Measurements from ENCODE around the gene UIMC1. TPM values are rescaled to one million over a fixed set of nuclear protein-coding genes. Genes with fewer than 3 reads are reported as not detected.

The UIMC1 gene
- polyA plus RNA-seq, 1 of the 3 experiments (the other 2 are of a cell fraction) = 19.9 TPM

- TF ChIP-seq NRF1 (IDR thresholded peaks at IDR 0.05; ENCODE audit: low read depth, low read length) = no peak
- TF ChIP-seq ELF1 (IDR thresholded peaks at IDR 0.05) = no peak
- no peak for TF ChIP-seq RAD21 (IDR thresholded peaks at IDR 0.05; ENCODE audit: low read length)
- no peak for TF ChIP-seq MEF2A (IDR thresholded peaks at IDR 0.05; ENCODE audit: borderline replicate concordance, low read depth)
- no peak for TF ChIP-seq FOXJ3 (CRISPR knock-in tag; IDR thresholded peaks at IDR 0.05)
- TF ChIP-seq USF1 (IDR thresholded peaks at IDR 0.05; ENCODE audit: borderline replicate concordance, low read depth) = no peak
Measured at GRCh38 chr5:176875783-176876505, 130.6 kb downstream of the UIMC1 start (continued).

- H3K4me3 ChIP-seq (ENCODE audit: low read depth in 2 of 2, low read length in 1 of 2) = no peak overlapping the region
- no peak overlapping the region for H3K9ac ChIP-seq
- 63% methylated on average over 15 of the region's 17 CpGs for WGBS (ENCODE audit: low lambda C conversion rate)
- no peaks in the 10 kb centered on the region for H3K27me3 ChIP-seq (ENCODE audit: insufficient read depth)
- no peaks in the 10 kb centered on the region for H3F3A ChIP-seq (replicated peaks; ENCODE audit: insufficient read depth)
- H3K4me1 ChIP-seq (ENCODE audit: control insufficient read depth in 1 of 2, insufficient read depth in 2 of 2, low read depth in 1 of 2, low read length in 1 of 2) = peaks cover 0 to 19% of the 10 kb centered on the region in 2 experiments; a peak in 1 of 4 replicates
- no peak for TF ChIP-seq GATA2 (CRISPR knock-in tag; IDR thresholded peaks at IDR 0.05)
- TF ChIP-seq ZBTB33 (IDR thresholded peaks at IDR 0.05; ENCODE audit: borderline replicate concordance, low read depth) = no peak
- TF ChIP-seq TCF12 (IDR thresholded peaks at IDR 0.05) = no peak
- no peak for TF ChIP-seq RFX5 (IDR thresholded peaks at IDR 0.05; ENCODE audit: low read length)
- no peak for TF ChIP-seq SIN3A (IDR thresholded peaks at IDR 0.05; ENCODE audit: borderline replicate concordance, low read depth, low read length)
- TF ChIP-seq NRF1 (IDR thresholded peaks at IDR 0.05; ENCODE audit: low read depth, low read length) = no peak
- no peak for TF ChIP-seq FOXJ3 (CRISPR knock-in tag; IDR thresholded peaks at IDR 0.05)
- no peak for TF ChIP-seq USF1 (IDR thresholded peaks at IDR 0.05; ENCODE audit: borderline replicate concordance, low read depth)
- no peak for TF ChIP-seq CTCF (IDR thresholded peaks at IDR 0.05)
- TF ChIP-seq TAF1 (IDR thresholded peaks at IDR 0.05; ENCODE audit: borderline replicate concordance, low read depth, low read length) = no peak
- TF ChIP-seq MXI1 (IDR thresholded peaks at IDR 0.05; ENCODE audit: low read depth, low read length) = no peak
- TF ChIP-seq SMC3 (IDR thresholded peaks at IDR 0.05; ENCODE audit: low read depth, low read length) = no peak
- no peak for TF ChIP-seq YY1 (IDR thresholded peaks at IDR 0.05; ENCODE audit: low read depth)
- TF ChIP-seq RXRA (IDR thresholded peaks at IDR 0.05; ENCODE audit: borderline replicate concordance, low read depth) = no peak
- TF ChIP-seq POLR2AphosphoS5 (IDR thresholded peaks at IDR 0.05; ENCODE audit: low read depth, low read length) = no peak
- TF ChIP-seq MEF2A (IDR thresholded peaks at IDR 0.05; ENCODE audit: borderline replicate concordance, low read depth) = no peak
- H3K36me3 ChIP-seq (replicated peaks in 1 of 2; ENCODE audit: control insufficient read depth in 1 of 2, insufficient read depth in 2 of 2, low read length in 1 of 2) = no peaks in the 10 kb centered on the region
- no peak overlapping the region for H3K4me2 ChIP-seq
- no peaks in the 10 kb centered on the region for H3K9me2 ChIP-seq
- H3K79me2 ChIP-seq (ENCODE audit: insufficient read depth) = no peaks in the 10 kb centered on the region
- CTCF ChIA-PET = interaction anchor here (1.3 to 1.4 kb wide), 2 partner anchors 82 to 215 kb away, joined by 3 to 4 read pairs; no protein-coding TSS in a partner anchor
- H2AFZ ChIP-seq (ENCODE audit: low read depth) = no peak overlapping the region
- no peak overlapping the region for H3K27ac ChIP-seq (ENCODE audit: low read depth in 2 of 2, low read length in 1 of 2)
- no peak for DNase-seq
- no peaks in the 10 kb centered on the region for H3K9me3 ChIP-seq
- no peaks in the 10 kb centered on the region for H4K20me1 ChIP-seq (ENCODE audit: insufficient read depth)
- POLR2A ChIA-PET = interaction anchor here (1.1 kb wide), 1 partner anchor 9 kb away, joined by 3 read pairs; no protein-coding TSS in a partner anchor
Measured at GRCh38 chr5:176875014-176875550, 131.5 kb downstream of the UIMC1 start.
